SKM-1 (cell line): ENCODE results near the gene ZSCAN26.
A peak's percentile ranks its signal among the peaks of the same experiment; 100 is the strongest.

Experiments used
- DNase-seq: peaks from one replicate; lab custom pipeline; 2025; ENCODE audit not compliant: unreplicated experiment; lab: John Stamatoyannopoulos, UW

The ZSCAN26 gene

DNA sequence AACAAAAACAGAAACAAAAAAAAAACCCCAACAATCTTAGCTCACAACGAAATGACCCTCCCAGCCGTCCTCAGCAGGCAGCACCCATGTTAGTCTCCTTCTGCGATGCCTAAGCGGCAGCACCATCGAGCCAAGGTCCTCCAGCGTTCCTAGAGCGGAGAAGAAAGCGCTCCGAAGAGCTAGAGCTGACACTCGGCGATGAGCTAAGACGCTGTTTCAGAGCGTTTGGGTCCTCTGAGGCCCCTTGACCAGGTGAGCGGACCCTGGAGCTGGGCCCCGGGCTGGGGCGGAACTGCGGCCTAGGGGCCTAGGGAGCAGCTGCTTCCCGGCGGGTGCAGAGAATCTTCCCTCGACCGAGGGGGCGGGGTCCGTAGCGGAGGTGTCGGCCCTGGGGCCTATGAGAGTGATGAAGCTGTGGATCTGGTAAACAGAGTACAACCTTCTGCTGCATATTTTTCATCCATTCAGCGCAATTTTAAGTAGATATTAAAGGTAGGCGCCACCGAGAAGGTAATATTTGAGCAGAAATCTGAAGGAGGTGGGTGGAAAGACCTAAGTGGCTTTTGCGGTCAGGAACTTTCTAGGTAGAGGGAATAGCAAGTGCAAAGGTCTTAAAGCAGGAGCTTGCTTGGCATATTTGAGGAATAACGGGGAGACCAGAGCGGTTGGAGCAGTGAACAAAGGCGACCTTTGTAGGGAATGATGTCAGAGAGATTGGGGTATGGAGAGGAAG is at the start of gene ZSCAN26:
ZSCAN26 (plus strand) TSS at position 182 of the 733 bp plus-strand sequence. CDS start 4,777 bp downstream, outside the sequence.
- peak; percentile 51 for DNase-seq

DNA sequence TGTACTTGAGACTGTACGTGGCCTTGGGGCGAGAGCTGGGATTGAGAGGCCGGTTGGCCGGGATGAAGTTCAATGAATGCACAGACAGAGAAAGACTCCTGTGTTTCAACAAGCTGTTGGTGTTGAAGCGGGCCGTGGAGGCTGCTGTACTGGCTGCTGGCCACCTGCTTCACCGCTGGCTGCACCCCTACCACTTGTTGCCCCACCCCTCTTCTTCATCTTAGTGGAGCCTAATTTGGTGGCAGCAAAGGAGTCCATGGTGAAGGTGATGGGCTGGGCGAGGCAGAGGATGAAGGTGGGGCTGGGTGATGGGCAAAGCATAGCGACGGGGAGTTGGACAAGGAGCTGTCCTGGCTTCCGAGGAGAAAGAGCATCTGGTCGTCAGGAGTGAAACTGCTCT is 49.1 kb upstream of the ZSCAN26 start:
- no peak for DNase-seq

DNA sequence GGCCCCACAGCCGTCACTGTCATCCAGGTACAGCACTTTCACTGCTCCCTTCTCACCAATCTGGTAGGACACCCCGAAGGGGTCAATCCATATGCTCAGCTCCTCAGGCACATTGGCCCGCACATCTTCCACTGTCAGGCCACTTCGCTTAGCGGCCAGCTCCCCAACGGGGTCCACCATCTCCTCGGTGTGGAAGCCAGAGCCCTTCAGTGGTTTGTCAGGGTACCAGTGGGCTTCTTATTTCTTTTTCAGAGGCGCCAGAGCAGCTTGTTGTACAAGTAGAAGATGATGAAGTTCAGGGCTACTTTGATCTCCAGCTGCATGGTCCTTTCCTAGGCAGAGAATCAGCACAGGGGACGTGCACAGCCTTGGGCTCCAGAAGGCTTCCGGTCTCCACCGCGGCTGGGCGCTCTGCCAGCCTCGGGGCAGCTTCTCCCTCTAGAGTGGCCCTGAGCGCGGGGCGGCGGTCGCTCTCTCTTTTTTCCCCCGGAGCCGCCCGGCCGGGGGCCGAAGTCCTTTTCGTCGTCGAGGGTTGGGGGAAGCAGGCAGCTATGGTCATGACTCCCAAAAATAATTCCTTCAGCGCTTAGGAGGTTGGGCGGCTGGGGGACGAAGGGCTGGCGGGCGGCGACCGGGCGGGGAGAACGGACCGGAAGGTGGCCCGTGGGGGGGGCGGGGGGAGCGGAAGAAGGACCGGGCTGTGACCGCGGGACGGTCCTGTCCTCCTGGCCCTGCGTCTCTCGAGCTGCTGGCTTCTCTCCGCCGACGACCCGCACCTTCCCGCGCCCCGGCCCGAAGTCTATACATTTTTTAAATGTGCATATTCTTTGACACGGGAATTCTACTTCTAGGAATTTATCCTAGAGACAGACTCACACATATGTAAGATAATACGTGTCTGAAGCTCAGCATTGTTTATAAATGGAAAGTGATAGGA is 48.4 kb upstream of the ZSCAN26 start:
- DNase-seq: no peak

DNA sequence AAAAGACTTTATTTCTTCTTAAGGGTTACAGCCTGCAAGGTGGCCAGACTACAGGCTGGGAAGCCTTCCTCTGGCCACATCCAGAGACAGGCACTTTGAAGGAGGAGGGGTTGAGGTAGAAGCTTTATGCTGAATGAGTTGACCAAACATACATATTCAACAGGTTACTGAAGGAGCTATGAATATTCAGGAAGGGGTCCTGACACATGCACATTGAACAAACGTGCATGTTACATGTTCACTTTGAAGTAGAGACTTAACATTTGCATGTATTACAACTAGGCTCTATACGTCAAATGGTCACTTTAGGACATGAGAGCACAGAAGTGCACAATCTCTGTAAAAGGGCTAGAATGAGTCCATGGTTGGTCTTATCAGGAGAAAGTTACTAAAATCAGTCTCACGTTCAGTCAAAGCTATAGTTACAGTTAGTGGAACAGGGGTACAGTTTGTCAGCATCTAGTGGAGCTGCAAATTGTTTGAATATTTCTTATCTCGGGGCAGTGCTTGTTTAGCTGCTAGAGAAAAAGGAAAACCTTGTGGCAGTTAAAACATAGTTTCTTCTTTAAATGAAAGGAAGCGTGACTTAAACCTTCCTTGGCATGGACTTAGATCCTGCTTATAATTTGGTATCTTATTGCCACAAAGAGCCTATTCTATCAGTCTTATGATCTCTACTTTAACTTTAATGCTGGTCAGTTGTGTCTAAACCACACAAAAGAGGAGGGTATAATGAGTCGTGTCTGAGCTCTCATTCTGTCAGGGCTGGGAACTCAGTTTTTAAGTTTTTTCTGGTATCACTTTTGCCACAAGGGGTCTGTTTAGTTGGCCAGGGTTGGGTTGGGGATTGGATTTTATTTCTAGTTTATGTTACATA is 46.4 kb upstream of the ZSCAN26 start:
- DNase-seq: no peak

DNA sequence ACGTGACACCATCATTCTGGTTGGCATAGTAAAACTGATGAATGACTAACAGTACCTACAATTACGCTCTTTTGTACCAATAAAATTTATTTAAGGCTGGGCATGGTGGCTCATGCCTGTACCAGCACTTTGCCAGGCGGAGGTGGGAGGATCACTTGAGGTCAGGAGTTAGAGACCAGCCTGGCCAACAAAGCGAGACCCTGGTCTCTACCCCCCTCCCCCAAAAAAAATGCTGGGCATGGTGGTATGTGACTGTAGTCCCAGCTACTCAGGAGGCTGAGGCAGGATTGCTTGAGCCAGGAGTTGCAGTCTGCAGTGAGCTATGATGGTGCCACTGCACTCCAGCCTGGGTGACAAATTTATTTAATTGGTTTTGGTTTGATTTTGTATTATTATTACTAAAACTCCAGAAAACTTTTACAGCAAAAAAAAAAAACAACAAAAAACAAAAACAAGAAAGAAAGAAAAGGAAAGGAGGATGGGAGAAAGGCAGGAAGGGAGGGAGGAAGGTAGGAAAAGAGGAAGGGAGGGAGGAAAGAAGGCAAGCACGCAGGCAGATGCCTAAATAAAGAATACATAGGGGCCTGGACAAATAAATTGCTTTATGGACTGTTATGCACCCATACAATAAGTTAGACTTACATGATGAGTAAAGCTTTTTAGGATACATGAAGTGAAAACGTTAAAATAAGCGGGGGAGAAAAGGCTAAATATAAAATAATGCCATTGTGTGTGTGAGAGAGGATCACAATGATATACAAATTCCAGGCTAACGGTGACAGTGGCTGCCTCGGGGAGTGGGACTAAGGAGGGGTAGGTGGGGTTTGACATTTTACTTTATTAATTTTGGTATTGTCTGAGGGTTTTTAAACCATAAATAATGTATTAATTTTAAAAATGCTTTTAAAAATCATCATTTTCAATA is 42.5 kb upstream of the ZSCAN26 start:
- DNase-seq: no peak

DNA sequence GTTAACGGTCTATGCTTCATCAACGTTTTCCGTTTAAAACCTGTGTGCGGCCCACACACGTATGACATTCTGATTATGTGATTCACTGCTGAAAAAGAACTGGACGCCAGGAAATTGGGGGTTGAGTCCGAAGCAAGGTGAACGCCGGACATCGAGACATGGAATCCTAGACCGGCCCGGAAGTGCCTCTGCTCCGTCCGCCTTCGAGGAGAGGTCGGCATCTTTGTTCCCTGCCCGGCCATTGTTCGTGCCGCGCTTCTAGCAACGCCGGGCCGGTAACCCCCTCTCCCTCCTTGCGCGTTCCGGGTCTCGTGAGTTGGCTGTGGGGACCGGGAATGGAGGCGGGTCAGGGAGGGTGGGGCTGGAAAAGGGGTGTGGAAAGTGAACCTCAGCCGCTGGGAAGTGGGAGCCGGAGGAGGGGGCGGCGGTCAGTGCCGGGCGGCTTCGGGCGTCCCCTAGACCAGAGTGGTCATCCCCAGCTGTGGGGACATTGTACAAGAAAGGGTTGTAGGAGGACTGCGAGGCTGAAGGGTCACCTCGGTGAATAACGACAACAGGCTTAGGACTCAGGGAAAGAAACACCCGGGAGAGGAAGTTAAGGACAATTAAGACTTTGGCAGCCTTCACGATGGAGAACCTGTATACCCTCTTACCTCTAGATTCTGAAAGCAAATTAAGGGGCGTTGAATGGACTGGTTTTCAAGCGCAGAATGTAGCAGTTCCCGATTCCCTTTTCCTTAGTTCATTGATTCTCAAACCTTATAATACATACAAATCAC is 41.7 kb upstream of the ZSCAN26 start, which contains the start of gene ZSCAN9:
ZSCAN9 (plus strand) TSS at position 220 of the 779 bp plus-strand sequence. CDS start 1,810 bp downstream, outside the sequence.
- no peak for DNase-seq

DNA sequence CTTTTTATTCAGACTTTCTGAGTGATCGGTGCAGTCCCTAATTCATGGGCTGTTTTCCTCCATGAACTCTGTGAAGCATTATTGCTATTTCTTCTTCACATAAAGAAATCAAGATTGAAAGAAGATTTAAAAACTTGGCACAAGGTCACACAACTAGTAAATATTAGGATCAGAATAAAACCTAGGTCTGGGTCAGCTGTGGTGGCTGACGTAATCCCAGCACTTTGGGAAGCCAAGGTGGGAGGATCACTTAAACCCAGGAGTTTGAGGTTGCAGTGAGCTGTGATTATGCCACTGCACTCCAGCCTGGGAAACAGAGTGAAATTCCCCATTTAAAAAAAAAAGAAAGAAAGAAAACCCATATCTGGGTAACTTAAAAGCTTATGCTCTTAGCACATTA is 40.5 kb upstream of the ZSCAN26 start:
- DNase-seq: no peak

DNA sequence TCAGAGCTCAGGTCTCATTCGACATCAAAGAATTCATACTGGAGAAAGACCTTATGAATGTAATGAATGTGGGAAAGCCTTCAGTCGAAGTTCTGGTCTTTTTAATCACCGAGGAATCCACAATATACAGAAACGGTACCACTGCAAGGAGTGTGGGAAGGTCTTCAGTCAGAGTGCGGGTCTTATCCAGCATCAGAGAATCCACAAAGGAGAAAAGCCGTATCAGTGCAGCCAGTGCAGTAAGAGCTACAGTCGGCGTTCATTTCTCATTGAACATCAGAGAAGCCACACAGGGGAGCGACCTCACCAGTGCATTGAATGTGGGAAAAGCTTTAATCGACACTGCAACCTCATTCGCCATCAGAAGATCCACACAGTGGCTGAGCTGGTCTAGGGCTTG is 34.2 kb upstream of the ZSCAN26 start:
- no peak for DNase-seq

DNA sequence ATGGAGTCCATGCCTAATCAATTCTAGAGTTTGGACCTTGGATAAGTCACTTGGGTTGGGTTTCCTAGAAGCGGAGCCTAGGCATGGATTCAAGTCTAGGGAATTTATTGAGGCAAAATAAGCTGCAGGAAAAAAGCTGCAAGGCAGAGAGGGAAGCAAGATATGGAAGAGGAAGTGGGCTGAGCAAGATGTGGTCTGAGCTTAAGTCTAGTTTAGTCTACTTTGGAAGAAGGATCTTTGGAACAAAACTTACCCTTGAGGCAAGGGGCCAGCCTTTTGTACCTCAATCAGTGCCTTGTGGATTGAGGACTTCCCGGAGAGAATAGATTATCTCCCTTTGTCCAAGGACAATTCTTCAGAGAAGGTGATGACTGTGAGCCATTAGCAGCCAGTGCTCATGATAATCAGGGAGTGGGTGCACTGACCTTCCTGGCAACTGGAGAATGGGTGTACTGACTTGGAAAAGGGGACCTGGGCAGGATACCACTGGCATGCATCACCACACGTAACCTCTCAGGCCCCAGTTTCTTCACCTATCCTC is 31.0 kb upstream of the ZSCAN26 start:
- no peak for DNase-seq

DNA sequence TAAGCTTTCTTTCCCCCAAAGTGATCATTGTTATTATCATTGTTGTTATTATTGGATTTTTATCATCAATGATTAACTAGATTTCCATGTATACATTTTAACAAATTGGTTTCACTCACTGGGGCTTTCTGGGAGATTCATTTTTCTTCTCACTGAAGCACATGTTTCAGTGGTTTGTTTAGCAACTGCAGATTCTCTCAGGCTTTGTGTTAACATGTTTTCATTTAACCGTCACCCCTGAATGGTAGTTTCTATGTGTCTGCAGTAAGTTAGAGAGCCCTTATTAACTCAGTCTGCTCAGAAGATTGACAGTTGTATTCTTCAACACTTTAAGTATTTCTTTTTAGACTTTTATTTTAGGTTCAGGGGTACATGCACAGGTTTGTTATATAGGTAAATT is 27.3 kb upstream of the ZSCAN26 start:
- DNase-seq: no peak

DNA sequence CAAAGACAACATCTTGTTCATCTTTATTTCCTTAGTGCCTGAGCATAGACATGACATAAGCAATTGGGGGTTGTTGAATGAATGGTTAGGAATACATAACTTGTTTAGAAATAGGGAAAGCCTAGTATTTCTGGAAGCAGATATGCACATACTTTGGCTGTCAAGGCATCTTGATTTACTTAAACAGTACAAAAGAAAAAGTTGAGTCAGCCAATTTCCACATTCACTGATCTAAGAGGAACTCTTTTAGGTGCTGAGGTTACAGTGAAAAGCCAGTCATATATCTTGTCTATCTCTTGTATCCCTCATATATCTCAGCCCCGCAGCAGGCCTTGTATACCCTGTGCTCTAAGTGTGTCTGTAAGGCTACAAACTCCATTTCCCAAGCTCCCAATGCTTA is 26.5 kb upstream of the ZSCAN26 start:
- DNase-seq: no peak

DNA sequence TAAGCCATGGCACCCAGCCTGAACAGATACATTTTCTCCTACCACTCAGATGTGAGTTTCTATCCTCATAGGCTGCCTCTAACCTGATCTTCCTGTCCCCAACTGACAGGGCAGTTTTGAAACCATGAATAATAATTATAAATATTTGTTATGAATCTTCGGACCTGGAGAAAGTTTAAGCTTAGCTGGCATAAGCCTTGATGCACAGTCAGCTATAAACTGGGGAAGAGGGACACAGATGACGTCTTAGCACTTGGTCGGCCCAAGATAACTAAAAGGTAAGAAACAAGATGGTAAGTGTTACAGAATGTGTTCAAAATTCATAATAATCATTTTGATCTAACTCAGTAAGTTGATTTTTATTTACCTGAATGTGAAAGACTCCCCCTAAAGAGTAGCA is 23.0 kb upstream of the ZSCAN26 start:
- no peak for DNase-seq

DNA sequence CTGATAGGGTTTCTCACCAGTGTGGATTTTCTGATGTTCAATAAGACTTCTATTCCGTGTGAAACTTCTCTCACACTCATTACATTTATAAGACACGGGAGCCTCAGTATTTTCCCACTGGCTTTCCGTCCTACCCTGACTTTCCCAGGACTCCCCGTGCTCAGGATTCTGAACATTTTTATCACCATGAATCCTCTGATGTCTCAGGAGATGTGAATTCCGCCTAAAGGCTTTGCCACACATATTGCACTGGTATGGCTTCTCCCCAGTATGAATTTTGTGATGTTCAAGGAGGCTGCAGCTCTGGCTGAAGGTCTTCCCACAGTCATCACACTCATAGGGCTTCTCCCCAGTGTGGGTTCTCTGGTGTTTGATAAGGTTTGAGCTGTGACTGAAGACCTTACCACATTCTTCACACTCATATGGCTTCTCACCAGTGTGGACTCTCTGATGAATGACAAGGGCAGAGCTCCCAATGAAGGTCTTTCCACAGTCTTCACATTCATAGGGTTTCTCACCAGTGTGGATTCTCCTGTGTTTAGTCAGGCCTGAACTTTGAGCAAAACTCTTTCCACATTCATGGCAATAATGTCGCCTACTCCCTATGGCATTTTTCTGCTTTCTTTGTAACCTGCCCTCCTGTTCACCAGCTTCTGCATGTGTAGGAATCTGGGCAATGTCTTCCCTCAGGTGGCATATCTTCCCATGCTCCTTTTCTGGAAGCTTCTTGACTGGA is 21.6 kb upstream of the ZSCAN26 start:
- no peak for DNase-seq

DNA sequence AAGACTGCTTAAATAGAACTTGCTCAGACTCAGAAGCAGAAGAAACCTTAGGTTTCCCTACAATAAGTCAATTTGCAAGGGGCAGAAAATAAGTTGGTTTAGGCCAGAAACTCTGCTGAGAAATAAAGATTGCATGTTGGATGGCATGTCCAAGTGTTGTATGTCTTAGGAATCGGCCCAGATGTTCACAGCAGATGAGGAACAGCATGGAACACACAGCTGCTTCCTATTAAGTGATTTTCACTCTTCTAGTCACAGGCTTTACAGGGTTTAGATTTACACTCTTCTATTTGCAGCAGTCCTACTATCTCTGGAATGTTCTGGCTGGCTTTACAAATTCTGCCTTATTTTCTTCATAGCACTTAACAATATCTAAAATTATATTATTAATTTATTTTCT is 18.0 kb upstream of the ZSCAN26 start:
- DNase-seq: no peak

DNA sequence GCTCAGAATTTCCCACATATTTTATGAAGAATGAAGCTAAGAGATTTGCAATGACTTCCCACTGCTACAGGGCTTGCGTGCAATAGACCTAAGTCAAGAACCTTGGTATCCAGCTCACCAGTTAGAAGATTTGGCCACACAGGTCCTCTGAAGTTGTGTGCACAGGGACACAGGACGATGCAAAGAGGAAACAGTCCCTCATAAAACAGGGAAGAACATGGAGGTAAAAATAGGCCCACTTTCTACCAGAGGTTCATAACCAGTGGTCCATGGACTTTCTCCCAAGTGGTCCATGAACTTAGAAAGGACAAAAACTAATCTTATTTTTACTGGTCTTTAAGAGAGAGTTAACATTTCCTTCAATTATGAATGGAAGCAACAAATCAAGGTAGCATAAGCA is 16.2 kb upstream of the ZSCAN26 start:
- no peak for DNase-seq

DNA sequence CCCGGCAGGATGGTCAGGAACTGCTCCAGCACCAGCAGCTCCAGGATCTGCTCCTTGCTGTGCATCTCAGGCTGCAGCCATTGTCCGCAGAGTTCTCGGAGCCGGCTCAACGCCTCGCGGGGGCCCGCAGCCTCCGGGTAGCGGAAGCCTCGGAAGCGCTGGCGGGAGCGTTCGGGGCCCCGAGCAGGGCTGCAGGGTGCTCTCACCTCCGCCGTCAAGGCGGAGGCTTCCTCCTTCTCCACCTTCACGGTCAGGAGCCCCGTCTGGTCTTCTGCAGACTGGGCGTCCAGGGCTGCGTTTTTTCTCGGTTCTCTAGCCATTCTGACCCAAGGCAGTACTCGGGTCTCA is 15.3 kb upstream of the ZSCAN26 start:
- no peak for DNase-seq

DNA sequence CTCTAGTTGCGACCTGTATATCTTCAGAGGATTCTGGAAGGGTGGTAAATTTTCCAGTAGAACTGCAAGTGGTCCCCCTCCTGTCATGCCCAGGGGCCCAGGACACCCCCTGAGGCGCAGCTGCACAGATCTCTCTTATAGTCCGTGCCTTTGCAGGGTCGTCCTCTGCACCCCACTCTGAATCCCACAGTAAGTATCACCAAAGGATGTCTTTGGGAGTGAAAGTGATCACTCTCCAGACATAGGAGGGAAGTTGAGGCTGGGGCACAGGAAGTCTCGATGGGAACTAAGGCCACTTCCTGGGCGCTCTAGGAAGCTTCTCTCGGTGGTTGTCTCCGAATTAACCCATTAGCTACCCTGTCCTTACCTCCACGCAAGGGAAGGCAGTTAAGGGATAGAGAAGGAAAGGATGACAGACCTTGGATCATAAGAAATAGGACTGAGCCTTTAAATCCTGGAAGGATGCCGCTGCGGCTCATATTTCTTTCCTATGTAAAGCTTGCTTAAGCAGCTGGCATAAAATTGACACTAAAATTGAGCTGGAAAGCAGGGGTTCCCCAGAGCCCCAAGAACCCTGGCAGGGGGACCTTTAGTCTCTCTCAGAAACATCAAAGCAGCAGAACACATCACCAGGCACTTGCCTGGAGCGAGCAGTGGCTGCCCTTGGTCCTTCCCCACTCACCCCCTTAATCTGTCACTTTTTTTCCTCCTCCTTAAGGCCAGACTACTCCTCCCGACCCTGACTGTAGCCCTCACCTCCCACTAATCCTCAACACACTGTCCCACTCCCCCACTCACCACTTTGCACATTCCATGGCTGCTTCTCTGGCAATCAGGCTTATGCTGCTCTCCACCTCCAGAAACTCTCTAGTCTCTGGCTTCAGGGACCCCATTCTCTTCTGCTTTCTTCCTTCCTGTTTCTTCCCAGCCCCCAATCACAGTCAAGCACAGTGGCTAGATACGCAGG is 14.7 kb upstream of the ZSCAN26 start, which contains the start of gene ZKSCAN4:
ZKSCAN4 (minus strand) TSS at position 261 of the 967 bp plus-strand sequence. CDS start 289 bp downstream, outside the sequence.
- DNase-seq: peak; percentile 80
